Large intestine (tissue), 3 donors: Measurements from ENCODE around the gene JAKMIP2. TPM values are rescaled to one million over a fixed set of nuclear protein-coding genes. Genes with fewer than 3 reads are reported as not detected.
"Not testable (repeated sequence)": the region's sequence is repeated elsewhere in the genome, so short reads cannot be mapped to it uniquely, and the experiment has no call there.

Experiments used
- DNase-seq, 2 donors: peaks; one replicate each; pipeline versions ENCODE4 v3.0.0 to v3.0.0-alpha.2; 2013
- H3K27ac ChIP-seq: one replicate; pipeline ENCODE4 v1.5.1; 2013; ENCODE audit warnings: low read length
- H3K27me3 ChIP-seq: 2 replicates; pipeline ENCODE4 v1.6.1; 2013; ENCODE audit warnings: low read length; ENCODE audit not compliant: control insufficient read depth, insufficient read depth
- H3K36me3 ChIP-seq: 2 replicates; pipeline ENCODE4 v1.6.1; 2013; ENCODE audit warnings: low read length; ENCODE audit not compliant: control insufficient read depth, insufficient read depth
- H3K4me1 ChIP-seq: one replicate; pipeline ENCODE4 v1.6.1; 2013; ENCODE audit warnings: low read length; ENCODE audit not compliant: control insufficient read depth, insufficient read depth
- H3K4me3 ChIP-seq: one replicate; pipeline ENCODE4 v1.5.1; 2013; ENCODE audit warnings: low read length
- H3K9me3 ChIP-seq: one replicate; pipeline ENCODE4 v1.6.1; 2013; ENCODE audit warnings: mild to moderate bottlenecking, low read depth, low read length, moderate library complexity; ENCODE audit not compliant: control insufficient read depth
- WGBS: methylation state at CpG from one replicate; pipeline ENCODE4 v1.1.5; 2013; ENCODE audit warnings: low lambda C conversion rate; ENCODE audit not compliant: insufficient coverage; 5-methylcytosine and 5-hydroxymethylcytosine counted together
- polyA plus RNA-seq: library from polyadenylated mRNA; unstranded; fragments of 120-200 nt; gene quantifications from one replicate; pipeline ENCODE4 v1.2.1, GENCODE V29; 2013

Gene JAKMIP2
- polyA plus RNA-seq, 1 donor: 3.1 TPM

DNA sequence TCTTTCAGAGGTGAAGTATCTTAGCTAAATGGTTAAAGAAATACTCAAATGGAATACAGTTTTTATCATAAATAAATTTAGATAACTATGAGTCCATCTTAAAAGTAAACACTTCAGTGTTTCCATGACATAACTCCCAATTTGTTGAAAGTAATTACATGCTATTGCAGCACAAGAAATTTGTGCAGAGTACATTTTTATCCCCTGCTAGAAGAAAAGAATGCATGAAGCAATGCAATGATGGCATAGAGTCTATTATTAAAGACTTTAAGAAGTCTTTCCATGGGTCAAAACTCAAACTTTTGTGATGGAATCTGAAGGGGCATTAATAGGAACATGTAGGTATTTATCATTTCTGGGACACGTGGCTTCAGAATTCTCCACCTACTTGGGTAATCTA lies 166.1 kb downstream of the JAKMIP2 start:
- H3K27ac ChIP-seq: no peak overlapping the region
- no peaks in the 10 kb centered on the region for H3K27me3 ChIP-seq

DNA sequence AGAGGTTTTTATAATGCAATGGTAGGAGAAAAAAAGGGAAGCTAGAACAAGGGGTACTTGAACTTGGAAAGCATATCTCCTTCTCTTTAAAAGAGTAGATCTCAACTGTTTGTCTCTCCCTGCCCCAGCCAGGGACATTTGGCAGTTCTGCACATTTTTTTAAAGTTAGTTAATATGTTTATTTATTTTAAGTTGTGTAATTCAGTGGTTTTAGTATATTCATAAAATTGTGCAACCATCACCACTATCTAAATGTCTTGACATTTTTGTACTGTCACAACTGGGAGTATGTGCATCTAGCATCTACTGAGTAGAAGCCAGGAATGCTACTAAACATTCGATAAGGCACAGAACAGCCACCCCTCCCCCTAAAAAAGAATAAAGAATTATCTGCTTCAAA lies 169.2 kb downstream of the JAKMIP2 start:
- no peak for DNase-seq
- Histone ChIP-seq H3K27me3 (no peaks in the 10 kb centered on the region), H3K9me3 (no peaks in the 10 kb centered on the region), H3K27ac (no peak overlapping the region), H3K4me1 (no peaks in the 10 kb centered on the region), H3K4me3 (no peak overlapping the region), H3K36me3 (no peaks in the 10 kb centered on the region)
- WGBS: no CpG with 5 or more reads among the region's 1 CpG

More for the DNA sequence above, 166.1 kb downstream of the JAKMIP2 start:
- Histone ChIP-seq H3K36me3 (no peaks in the 10 kb centered on the region), H3K9me3 (no peaks in the 10 kb centered on the region), H3K4me1 (no peaks in the 10 kb centered on the region), H3K4me3 (no peak overlapping the region)
- no peak for DNase-seq
- no CpG with 5 or more reads among the region's 1 CpG for WGBS

DNA sequence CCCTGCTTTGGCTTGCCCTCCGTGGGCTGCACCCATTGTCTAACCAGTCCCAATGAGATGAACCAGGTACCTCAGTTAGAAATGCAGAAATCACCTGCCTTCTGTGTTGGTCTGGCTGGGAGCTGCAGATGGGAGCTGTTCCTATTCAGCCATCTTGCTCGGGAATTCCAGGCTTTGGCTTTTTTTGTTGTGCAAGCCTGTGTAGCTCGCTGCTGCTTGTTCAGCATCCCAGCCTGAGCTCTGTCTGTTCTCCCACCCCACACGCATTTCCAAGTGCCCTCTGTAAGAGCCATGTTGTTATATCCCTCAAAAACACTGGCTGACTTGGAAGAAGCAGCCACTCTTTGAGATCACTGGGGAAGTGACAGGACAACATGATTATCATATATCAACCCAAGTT lies 171.0 kb downstream of the JAKMIP2 start:
- no peak overlapping the region for H3K4me3 ChIP-seq
- H3K4me1 ChIP-seq: no peaks in the 10 kb centered on the region
- H3K9me3 ChIP-seq: no peaks in the 10 kb centered on the region
- no peak for DNase-seq
- H3K27me3 ChIP-seq: no peaks in the 10 kb centered on the region
- H3K27ac ChIP-seq: no peak overlapping the region
- WGBS: no CpG with 5 or more reads among the region's 4 CpGs
- H3K36me3 ChIP-seq: no peaks in the 10 kb centered on the region

DNA sequence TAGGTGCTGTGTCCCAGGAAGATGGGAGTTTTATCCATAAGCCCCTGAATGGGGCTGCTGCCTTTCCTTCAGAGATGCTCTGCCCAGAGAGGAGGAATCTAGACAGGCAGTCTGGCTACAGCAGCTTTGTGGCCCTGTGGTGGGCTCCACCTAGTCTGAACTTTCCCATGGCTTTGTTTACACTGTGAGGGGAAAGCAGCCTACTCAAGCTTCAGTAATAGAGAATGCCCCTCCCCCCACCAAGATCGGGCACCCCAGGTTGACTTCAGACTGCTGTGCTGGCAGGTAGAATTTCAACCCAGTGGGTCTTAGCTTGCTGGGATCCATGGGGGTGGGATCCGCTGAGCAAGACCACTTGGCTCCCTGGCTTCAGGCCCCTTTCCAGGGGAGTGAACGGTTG lies 171.7 kb downstream of the JAKMIP2 start:
- Histone ChIP-seq H3K4me1 (no peaks in the 10 kb centered on the region), H3K27me3 (no peaks in the 10 kb centered on the region), H3K4me3 (no peak overlapping the region), H3K9me3 (no peaks in the 10 kb centered on the region), H3K27ac (no peak overlapping the region), H3K36me3 (no peaks in the 10 kb centered on the region)
- WGBS: no CpG with 5 or more reads among the region's 3 CpGs
- DNase-seq: no peak

DNA sequence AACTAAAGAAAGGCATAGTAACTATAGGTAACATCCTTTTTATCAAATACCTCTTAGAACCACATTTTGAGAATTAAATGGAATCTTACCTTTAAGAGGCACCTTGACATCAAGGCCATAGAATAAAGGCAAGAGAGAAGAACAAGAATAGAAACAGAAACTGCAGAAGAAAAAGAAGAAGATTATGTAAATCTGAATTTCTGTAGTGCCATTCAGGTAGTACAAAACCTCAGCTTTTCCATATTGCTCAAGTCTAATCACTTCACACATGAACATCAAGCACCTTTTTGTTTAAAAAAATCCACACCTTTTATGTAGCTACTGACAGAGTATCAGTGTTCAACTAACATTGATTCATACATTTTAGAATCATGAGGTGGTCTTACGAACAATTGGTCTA lies 180.9 kb downstream of the JAKMIP2 start:
- DNase-seq: no peak
- no CpG with 5 or more reads among the region's 1 CpG for WGBS
- no peaks in the 10 kb centered on the region for H3K4me1 ChIP-seq
- no peak overlapping the region for H3K4me3 ChIP-seq
- H3K9me3 ChIP-seq: no peaks in the 10 kb centered on the region
- H3K27me3 ChIP-seq: no peaks in the 10 kb centered on the region
- H3K36me3 ChIP-seq: no peaks in the 10 kb centered on the region
- H3K27ac ChIP-seq: no peak overlapping the region

DNA sequence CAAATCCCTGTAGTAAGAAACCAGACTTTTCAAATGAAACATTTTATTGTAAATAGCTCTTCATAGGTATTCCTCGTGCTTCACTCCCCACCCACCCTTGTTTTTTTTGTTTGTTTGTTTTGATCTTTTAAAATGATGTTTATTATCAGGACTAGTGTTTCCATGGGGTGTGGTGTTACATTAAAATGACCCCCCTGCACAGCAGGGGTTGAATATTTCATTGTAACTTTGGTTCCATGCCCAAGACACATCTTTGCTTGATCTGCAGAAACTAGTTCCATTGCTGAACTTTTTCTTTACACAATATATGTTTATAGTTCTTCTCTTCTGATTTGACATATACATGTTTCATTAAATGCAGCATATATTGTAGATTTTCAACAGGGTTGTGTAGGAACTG lies 191.4 kb downstream of the JAKMIP2 start:
- Histone ChIP-seq H3K4me3 (no peak overlapping the region), H3K9me3 (no peaks in the 10 kb centered on the region), H3K27me3 (no peaks in the 10 kb centered on the region), H3K4me1 (no peaks in the 10 kb centered on the region), H3K27ac (no peak overlapping the region), H3K36me3 (no peaks in the 10 kb centered on the region)
- no peak for DNase-seq
- WGBS: no CpG with 5 or more reads among the region's 1 CpG

DNA sequence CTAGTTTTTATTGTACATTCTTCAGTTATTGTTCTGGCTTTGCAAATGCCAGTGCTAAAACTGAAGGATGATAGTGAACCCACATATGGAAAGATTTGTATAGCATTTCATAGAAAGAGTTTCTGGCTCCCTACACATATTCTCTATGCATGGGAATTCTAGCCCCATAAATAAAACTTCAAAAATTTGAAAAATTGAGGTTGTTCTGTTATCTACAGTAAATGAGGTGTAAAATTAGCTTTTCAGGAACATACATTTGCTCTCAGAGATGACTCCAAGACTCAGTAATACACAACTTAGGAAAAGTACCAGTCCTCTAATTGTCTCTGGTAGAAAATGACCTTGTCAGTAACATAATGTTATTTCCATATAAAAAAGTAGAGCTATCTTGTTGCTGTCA lies 192.4 kb downstream of the JAKMIP2 start:
- H3K4me1 ChIP-seq: no peaks in the 10 kb centered on the region
- no peaks in the 10 kb centered on the region for H3K9me3 ChIP-seq
- H3K27ac ChIP-seq: no peak overlapping the region
- no peaks in the 10 kb centered on the region for H3K27me3 ChIP-seq
- H3K4me3 ChIP-seq: no peak overlapping the region
- H3K36me3 ChIP-seq: no peaks in the 10 kb centered on the region
- DNase-seq: no peak

DNA sequence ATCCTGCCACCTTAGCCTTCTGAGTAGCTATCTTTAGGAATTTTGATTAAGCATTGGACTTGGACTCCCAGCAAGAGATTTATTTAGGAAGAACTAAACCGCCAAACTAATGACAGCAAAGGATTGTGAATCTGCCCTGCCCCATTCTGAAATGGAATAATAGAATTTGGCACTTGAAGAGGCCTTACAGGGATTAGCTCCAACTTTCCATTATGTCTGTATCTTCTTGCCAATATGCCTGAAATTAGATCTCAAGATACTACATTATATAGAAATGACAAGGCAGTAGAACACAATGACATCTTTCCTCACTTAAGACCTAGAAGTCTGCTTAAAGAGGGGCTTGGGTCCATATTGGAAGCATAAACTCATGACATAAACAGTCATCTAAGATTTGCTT lies 195.7 kb downstream of the JAKMIP2 start:
- WGBS: 100% methylated on average over 1 of the region's 1 CpG
- Histone ChIP-seq H3K9me3 (no peaks in the 10 kb centered on the region), H3K4me1 (no peaks in the 10 kb centered on the region), H3K4me3 (no peak overlapping the region), H3K36me3 (no peaks in the 10 kb centered on the region), H3K27me3 (no peaks in the 10 kb centered on the region), H3K27ac (no peak overlapping the region)
- DNase-seq: no peak

DNA sequence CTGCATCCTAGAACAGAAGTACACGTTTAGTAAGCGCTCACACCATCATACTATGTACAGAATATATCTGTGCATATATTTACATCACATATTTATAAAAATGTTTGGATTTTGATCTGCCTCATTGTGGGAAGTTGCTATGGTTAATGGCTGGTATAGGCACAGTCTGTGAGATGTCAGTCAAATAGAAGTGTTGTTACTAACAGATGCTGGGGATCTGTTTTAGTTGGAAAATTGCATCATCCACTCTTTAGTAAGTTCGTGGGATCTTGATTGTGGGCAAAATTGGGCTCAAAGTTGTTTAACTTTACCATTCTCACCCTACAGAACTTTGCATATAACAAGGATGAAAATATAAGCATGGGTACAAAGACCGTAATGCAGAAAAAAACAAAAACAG lies 196.3 kb downstream of the JAKMIP2 start:
- Histone ChIP-seq H3K27ac (no peak overlapping the region), H3K36me3 (no peaks in the 10 kb centered on the region), H3K27me3 (no peaks in the 10 kb centered on the region), H3K4me3 (no peak overlapping the region), H3K4me1 (no peaks in the 10 kb centered on the region), H3K9me3 (no peaks in the 10 kb centered on the region)
- no peak for DNase-seq
- 100% methylated on average over 1 of the region's 4 CpGs for whole genome bisulfite sequencing

DNA sequence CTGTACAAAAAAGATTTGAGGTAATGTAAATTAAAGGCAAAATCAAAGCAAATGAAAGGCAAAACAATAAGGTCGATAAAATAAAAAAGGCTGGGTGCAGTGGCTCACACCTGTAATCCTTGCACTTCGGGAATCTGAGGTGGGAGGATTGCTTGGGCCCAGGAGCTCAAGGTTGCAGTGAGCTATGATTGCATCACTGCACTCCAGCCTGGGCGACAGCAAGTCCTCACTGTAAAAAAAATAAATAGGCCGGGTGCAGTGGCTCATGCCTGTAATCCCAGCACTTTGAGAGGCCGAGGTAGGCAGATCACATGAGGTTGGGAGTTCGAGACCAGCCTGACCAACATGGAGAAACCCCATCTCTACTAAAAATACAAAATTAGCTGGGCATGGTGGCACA lies 200.3 kb downstream of the JAKMIP2 start:
- not testable (repeated sequence) for DNase-seq, H3K27ac ChIP-seq, H3K36me3 ChIP-seq, H3K27me3 ChIP-seq, H3K4me1 ChIP-seq, H3K4me3 ChIP-seq, H3K9me3 ChIP-seq
- WGBS: 100% methylated on average over 1 of the region's 6 CpGs

DNA sequence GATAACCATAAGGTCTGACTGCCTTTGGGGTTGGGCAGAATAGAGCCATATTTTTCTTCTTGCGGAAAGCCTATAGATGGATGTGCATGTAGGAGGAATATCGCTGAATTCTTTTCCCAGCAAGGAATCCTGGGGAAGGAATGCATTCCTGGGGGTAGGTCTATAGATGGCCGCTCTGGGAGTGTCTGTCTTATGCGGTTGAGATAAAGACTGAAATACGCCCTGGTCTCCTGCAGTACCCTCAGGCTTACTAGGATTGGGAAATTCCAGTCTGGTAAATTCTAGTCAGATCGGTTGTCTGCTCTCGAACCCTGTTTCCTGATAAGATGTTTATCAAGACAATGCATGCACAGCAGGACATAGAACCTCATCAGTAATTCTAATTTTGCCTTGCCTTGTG lies 202.1 kb downstream of the JAKMIP2 start:
- H3K4me3 ChIP-seq, H3K4me1 ChIP-seq, H3K9me3 ChIP-seq, DNase-seq, H3K36me3 ChIP-seq, H3K27ac ChIP-seq, H3K27me3 ChIP-seq: not testable (repeated sequence)
- no CpG with 5 or more reads among the region's 7 CpGs for WGBS
